A549 treated with CpdA at 1 μM for 4 hours (cell line): ENCODE results near the gene CHN1. TPM values are rescaled to one million over a fixed set of nuclear protein-coding genes. Genes with fewer than 3 reads are reported as not detected.

Experiments used
- total RNA-seq: library from RNA; stranded (reverse); fragments of 200-300 nt; extraction: Qiagen RNA extraction; gene quantifications from 5 replicates; pipeline ENCODE4 v1.2.3, GENCODE V29; 2022; ENCODE audit warnings: low read depth

Gene CHN1
- 18.2 to 24.9 TPM (median 20.1 TPM) in 5 replicates for total RNA-seq

GRCh38 chr2:175004980-175005732 lies at the start of gene CHN1:
Gene CHN1, minus strand, starts transcription at chr2:175005381. Its CDS starts 469 bp downstream, at chr2:175004912.

GRCh38 chr2:174764280-174765255 lies 240.6 kb downstream of the CHN1 start, which contains the start of gene CHRNA1:
Gene CHRNA1, minus strand, starts transcription at chr2:174764472. Its CDS starts 78 bp downstream, at chr2:174764394.

Other genes starting within 250 kb of the CHN1 start
- not detected in 5 replicates for gene CHRNA1, start 240.9 kb downstream of the CHN1 start, total RNA-seq
- 17.7 to 24.6 TPM (median 20.7 TPM) in 5 replicates for gene ATF2, start 162.8 kb upstream of the CHN1 start, total RNA-seq
- gene ATP5MC3, start 176.3 kb upstream of the CHN1 start, total RNA-seq: 381 to 496 TPM (median 481 TPM) in 5 replicates